Osteoblast (primary cell): Measurements from ENCODE around the gene SVOP. TPM values are rescaled to one million over a fixed set of nuclear protein-coding genes. Genes with fewer than 3 reads are reported as not detected.
"Not testable (repeated sequence)": the region's sequence is repeated elsewhere in the genome, so short reads cannot be mapped to it uniquely, and the experiment has no call there.

Experiments
- DNase-seq: peaks from one replicate; pipeline ENCODE4 v3.0.0; 2011; ENCODE audit warnings: low spot score, mixed read lengths; ENCODE audit not compliant: insufficient read length; ENCODE audit errors: missing footprints
- H2AFZ ChIP-seq: 2 replicates; pipeline ENCODE4 v1.6.0; 2011; ENCODE audit warnings: mild to moderate bottlenecking, low read length
- H3K27ac ChIP-seq: 2 replicates; pipeline ENCODE4 v1.5.1; 2011; ENCODE audit warnings: mild to moderate bottlenecking, low read depth, low read length, moderate library complexity
- H3K27me3 ChIP-seq: 2 replicates; pipeline ENCODE4 v1.6.0; 2012; ENCODE audit warnings: mild to moderate bottlenecking, control low read depth, inconsistent platforms, low read length, moderate library complexity; ENCODE audit not compliant: insufficient read depth
- H3K36me3 ChIP-seq: 2 replicates; pipeline ENCODE4 v1.5.1; 2011; ENCODE audit warnings: mild to moderate bottlenecking, low read length, control low read depth, moderate library complexity; ENCODE audit not compliant: insufficient read depth
- H3K4me1 ChIP-seq: 2 replicates; pipeline ENCODE4 v1.5.1; 2011; ENCODE audit warnings: mild to moderate bottlenecking, low read length, control low read depth, moderate library complexity; ENCODE audit not compliant: insufficient read depth
- H3K4me2 ChIP-seq: 2 replicates; pipeline ENCODE4 v1.6.0; 2011; ENCODE audit warnings: mild to moderate bottlenecking, low read length; ENCODE audit not compliant: insufficient read depth
- H3K4me3 ChIP-seq: fragments of 200-600 bp; sonication (generic); 3 replicates; pipeline ENCODE4 v1.5.1; 2012; ENCODE audit warnings: mild to moderate bottlenecking, low read length, inconsistent platforms; ENCODE audit not compliant: insufficient read depth
- H3K79me2 ChIP-seq: 2 replicates; pipeline ENCODE4 v1.6.0; 2012; ENCODE audit warnings: mild to moderate bottlenecking, low read length, control low read depth, inconsistent platforms; ENCODE audit not compliant: insufficient read depth
- H3K9me3 ChIP-seq: 2 replicates; pipeline ENCODE4 v1.5.1; 2011; ENCODE audit warnings: low read depth, low read length, control low read depth
- H4K20me1 ChIP-seq: 2 replicates; pipeline ENCODE4 v1.6.0; 2012; ENCODE audit warnings: mild to moderate bottlenecking, low read length, control low read depth; ENCODE audit not compliant: insufficient read depth
- CTCF ChIP-seq: IDR thresholded peaks from 2 replicates; pipeline ENCODE4 v1.5.1; 2011; ENCODE audit warnings: mild to moderate bottlenecking, low read depth, low read length, moderate library complexity; ENCODE audit errors: extremely low read depth
- total RNA-seq: library from RNA; depleted of rRNA; stranded (reverse); fragments of >200 nt; gene quantifications from 2 replicates; pipeline ENCODE4 v1.2.3, GENCODE V29; 2012

Gene SVOP
- total RNA-seq, 1 donor: not detected

DNA sequence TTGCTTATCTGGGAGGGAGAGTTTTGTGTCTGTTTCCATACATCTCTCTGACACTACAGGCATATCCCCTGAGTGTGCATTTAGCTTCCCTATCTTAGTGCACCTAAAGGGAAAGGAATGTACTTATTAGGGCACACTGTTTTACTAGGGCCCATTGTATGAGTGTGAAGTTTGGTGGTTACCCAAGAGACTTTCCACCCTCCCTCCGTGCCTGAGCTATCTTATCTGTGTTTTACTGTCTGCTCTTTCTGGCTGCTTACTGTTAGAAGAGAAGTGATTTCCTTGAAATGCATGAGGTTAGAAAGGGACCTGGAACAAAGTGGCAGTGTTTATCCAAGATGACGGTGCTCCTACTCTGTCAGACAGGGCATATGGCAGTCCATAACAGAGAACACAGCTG lies 8.5 kb upstream of the SVOP start:
- H3K9me3 ChIP-seq: no peaks in the 10 kb centered on the region
- no peak for TF ChIP-seq CTCF
- H3K4me2 ChIP-seq: no peak overlapping the region
- H3K79me2 ChIP-seq: no peaks in the 10 kb centered on the region
- H4K20me1 ChIP-seq: no peaks in the 10 kb centered on the region
- H3K4me1 ChIP-seq: no peaks in the 10 kb centered on the region
- no peaks in the 10 kb centered on the region for H3K27me3 ChIP-seq
- no peak overlapping the region for H3K4me3 ChIP-seq
- no peak overlapping the region for H2AFZ ChIP-seq
- H3K27ac ChIP-seq: no peak overlapping the region
- DNase-seq: no peak
- H3K36me3 ChIP-seq: no peaks in the 10 kb centered on the region

DNA sequence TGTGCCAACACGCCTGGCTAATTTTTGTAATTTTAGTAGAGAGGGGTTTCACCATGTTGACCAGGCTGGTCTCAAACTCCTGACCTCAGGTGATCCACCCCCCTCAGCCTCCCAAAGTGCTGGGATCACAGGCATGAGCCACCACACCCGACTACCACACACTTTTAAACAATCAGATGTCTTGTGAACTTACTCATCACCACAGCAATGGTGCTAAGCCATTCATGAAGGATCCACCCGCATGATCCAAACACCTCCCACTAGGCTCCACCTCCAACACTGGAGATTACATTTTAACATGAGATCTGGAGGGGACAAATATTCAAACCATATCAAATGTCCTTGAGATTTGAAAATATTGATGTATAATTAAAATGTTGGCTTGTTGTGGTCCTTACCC lies 7.8 kb upstream of the SVOP start:
- not testable (repeated sequence) for H3K27me3 ChIP-seq, H2AFZ ChIP-seq, H3K4me2 ChIP-seq, H4K20me1 ChIP-seq, DNase-seq, H3K36me3 ChIP-seq, H3K4me1 ChIP-seq, H3K27ac ChIP-seq, H3K4me3 ChIP-seq, H3K79me2 ChIP-seq, H3K9me3 ChIP-seq

DNA sequence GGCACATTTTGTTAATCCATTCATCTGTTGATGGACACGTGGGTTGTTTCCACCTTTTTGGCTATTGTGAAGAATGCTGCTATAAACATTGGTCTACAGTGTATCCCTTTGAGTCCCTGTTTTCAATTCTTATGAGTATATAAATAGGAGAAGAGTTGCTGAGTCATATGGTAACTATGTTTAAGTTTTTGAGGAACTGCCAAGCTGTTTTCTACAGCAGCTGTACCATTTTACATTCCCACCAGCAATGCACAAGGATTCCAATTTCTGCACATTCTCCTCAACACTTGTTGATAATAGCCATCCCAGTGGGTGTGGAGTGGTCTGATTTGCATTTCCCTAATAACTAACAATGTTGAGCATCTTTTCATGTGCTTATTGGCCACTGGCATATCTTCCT lies 6.9 kb upstream of the SVOP start:
- H2AFZ ChIP-seq: no peak overlapping the region
- no peak overlapping the region for H3K4me3 ChIP-seq
- H3K4me1 ChIP-seq: no peaks in the 10 kb centered on the region
- DNase-seq: no peak
- no peak for TF ChIP-seq CTCF
- no peaks in the 10 kb centered on the region for H3K79me2 ChIP-seq
- H3K36me3 ChIP-seq: no peaks in the 10 kb centered on the region
- H4K20me1 ChIP-seq: no peaks in the 10 kb centered on the region
- H3K27me3 ChIP-seq: no peaks in the 10 kb centered on the region
- H3K27ac ChIP-seq: no peak overlapping the region
- no peaks in the 10 kb centered on the region for H3K9me3 ChIP-seq
- H3K4me2 ChIP-seq: no peak overlapping the region

DNA sequence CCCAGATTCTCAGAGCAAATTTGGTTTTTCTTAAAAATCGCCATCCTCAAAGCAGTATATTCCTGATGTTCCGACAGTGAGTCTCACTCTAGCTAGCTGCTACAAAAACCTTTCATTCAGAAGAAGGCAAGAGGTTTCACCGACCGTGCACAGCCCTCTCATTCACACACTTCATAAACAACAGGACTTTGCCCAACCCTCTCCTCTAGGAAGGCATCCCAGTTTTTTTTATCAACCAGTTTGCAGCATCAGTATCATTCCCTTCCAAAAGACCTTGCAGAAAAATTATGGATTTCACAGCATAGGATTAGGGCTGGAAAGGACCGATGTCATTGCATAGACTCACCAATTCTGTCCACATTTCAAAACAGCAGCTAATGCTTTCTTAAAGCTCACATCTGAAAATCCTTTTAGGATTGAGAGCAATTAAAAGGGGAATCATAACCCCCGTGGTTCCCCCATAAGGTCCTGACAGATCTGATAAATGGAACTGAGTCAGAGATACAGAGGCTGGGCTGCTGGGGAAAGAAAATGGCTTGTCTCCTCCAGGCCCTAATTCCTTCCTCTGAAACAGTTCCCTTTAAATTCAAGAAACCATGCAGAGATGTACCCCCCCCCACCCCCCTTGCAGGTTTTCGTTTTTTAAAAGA lies 597 bp downstream of the SVOP start:
- H3K4me2 ChIP-seq: no peak overlapping the region
- H3K27ac ChIP-seq: no peak overlapping the region
- H3K79me2 ChIP-seq: no peaks in the 10 kb centered on the region
- H2AFZ ChIP-seq: no peak overlapping the region
- no peaks in the 10 kb centered on the region for H3K27me3 ChIP-seq
- no peak for TF ChIP-seq CTCF
- H3K36me3 ChIP-seq: no peaks in the 10 kb centered on the region
- H4K20me1 ChIP-seq: no peaks in the 10 kb centered on the region
- no peak overlapping the region for H3K4me3 ChIP-seq
- no peak for DNase-seq
- H3K4me1 ChIP-seq: no peaks in the 10 kb centered on the region
- no peaks in the 10 kb centered on the region for H3K9me3 ChIP-seq
